Neural crest cell (in vitro differentiated cells): ENCODE results near the gene PATE3. TPM values are rescaled to one million over a fixed set of nuclear protein-coding genes. Genes with fewer than 3 reads are reported as not detected.

Experiments
- DNase-seq: peaks from one replicate; pipeline ENCODE4 v3.0.0; 2021; ENCODE audit warnings: low read depth, mixed read lengths, low spot score
- H3K27ac Mint-ChIP-seq: one replicate; pipeline ENCODE4 v1.8.0; 2021; ENCODE audit warnings: mild to moderate bottlenecking, mixed read lengths; ENCODE audit not compliant: unreplicated experiment
- H3K27me3 Mint-ChIP-seq: 2 replicates; pipeline ENCODE4 v1.8.0; 2021; ENCODE audit warnings: low read depth, mild to moderate bottlenecking, mixed read lengths
- H3K36me3 Mint-ChIP-seq: 2 replicates; pipeline ENCODE4 v1.8.0; 2021; ENCODE audit warnings: low read depth, mild to moderate bottlenecking, mixed read lengths
- H3K4me1 Mint-ChIP-seq: 2 replicates; pipeline ENCODE4 v1.8.0; 2021; ENCODE audit warnings: mixed read lengths
- H3K4me3 Mint-ChIP-seq: one replicate; pipeline ENCODE4 v1.8.0; 2021; ENCODE audit warnings: mild to moderate bottlenecking, mixed read lengths
- H3K9me3 Mint-ChIP-seq: 2 replicates; pipeline ENCODE4 v1.8.0; 2021; ENCODE audit warnings: mixed read lengths
- CTCF ChIP-seq: fragments of 200-600 bp; sonication (generic); conservative IDR thresholded peaks from 2 replicates; pipeline ENCODE4 v1.5.0; 2021; ENCODE audit warnings: antibody characterized with exemption, mild to moderate bottlenecking
- total RNA-seq: library from RNA; stranded (reverse); gene quantifications from 2 replicates; pipeline ENCODE4 v1.2.1, GENCODE V29; 2021

PATE3 gene
- total RNA-seq, 1 donor from 2014 or later, result not detected

GRCh38 chr11:125833016-125833415 lies 45.1 kb downstream of the PATE3 start, which contains the start of gene PATE4:
Gene PATE4, plus strand, starts transcription at chr11:125833316. Its CDS starts 44 bp downstream, at chr11:125833360.
- TF ChIP-seq CTCF, result no peak
- no peak for DNase-seq

GRCh38 chr11:125835748-125836147 lies 47.8 kb downstream of the PATE3 start:
- no peaks in the 10 kb centered on the region for H3K9me3 Mint-ChIP-seq
- H3K36me3 Mint-ChIP-seq, result no peaks in the 10 kb centered on the region
- no peak for TF ChIP-seq CTCF
- H3K27ac Mint-ChIP-seq, result no peak overlapping the region
- H3K27me3 Mint-ChIP-seq, result peaks cover 8% of the 10 kb centered on the region
- no peaks in the 10 kb centered on the region for H3K4me1 Mint-ChIP-seq
- H3K4me3 Mint-ChIP-seq, result no peak overlapping the region
- DNase-seq, result no peak

More at GRCh38 chr11:125833016-125833415, 45.1 kb downstream of the PATE3 start, which contains the start of gene PATE4:
- Mint-ChIP-seq H3K27me3 (peaks cover 8% of the 10 kb centered on the region), H3K27ac (no peak within 1 kb of the TSS), H3K36me3 (no peaks in the 10 kb centered on the region), H3K9me3 (no peaks in the 10 kb centered on the region), H3K4me1 (no peaks in the 10 kb centered on the region), H3K4me3 (no peak within 1 kb of the TSS)

Other genes starting within 250 kb of the PATE3 start
- 114 and 121 TPM in 2 replicates for gene EI24, start 218.7 kb upstream of the PATE3 start, total RNA-seq
- 133 and 144 TPM in 2 replicates for gene STT3A, start 195.3 kb upstream of the PATE3 start, total RNA-seq
- gene CHEK1, start 163.0 kb upstream of the PATE3 start, total RNA-seq, result 105 and 106 TPM in 2 replicates
- 0.73 and 1.2 TPM in 2 replicates for gene ACRV1, start 107.3 kb upstream of the PATE3 start, total RNA-seq
- gene PATE1, start 41.8 kb upstream of the PATE3 start, total RNA-seq, result not detected in 2 replicates
- gene PATE2, start 9.3 kb upstream of the PATE3 start, total RNA-seq, result 0.70 TPM in 1 of 2 replicates, not detected in the other
- gene PATE4, start 45.2 kb downstream of the PATE3 start, total RNA-seq, result not detected in 2 replicates
- 7.1 and 7.7 TPM in 2 replicates for gene HYLS1, start 99.5 kb downstream of the PATE3 start, total RNA-seq
- 14.9 and 17.4 TPM in 2 replicates for gene PUS3, start 115.1 kb downstream of the PATE3 start, total RNA-seq
- 1.4 and 2.3 TPM in 2 replicates for gene DDX25, start 116.4 kb downstream of the PATE3 start, total RNA-seq
- gene VSIG10L2, start 157.9 kb downstream of the PATE3 start, total RNA-seq, result not detected in 2 replicates